ENCODE measurements around the gene RAD51C. TPM values are rescaled to one million over a fixed set of nuclear protein-coding genes. Genes with fewer than 3 reads are reported as not detected.

The RAD51C gene
- total and polyA plus RNA-seq, 10 of the 15 experiments (the other 5 are each of a cell fraction or from before 2014, with no cell fraction given), result 59.6 to 267 (median 106) TPM

DNA sequence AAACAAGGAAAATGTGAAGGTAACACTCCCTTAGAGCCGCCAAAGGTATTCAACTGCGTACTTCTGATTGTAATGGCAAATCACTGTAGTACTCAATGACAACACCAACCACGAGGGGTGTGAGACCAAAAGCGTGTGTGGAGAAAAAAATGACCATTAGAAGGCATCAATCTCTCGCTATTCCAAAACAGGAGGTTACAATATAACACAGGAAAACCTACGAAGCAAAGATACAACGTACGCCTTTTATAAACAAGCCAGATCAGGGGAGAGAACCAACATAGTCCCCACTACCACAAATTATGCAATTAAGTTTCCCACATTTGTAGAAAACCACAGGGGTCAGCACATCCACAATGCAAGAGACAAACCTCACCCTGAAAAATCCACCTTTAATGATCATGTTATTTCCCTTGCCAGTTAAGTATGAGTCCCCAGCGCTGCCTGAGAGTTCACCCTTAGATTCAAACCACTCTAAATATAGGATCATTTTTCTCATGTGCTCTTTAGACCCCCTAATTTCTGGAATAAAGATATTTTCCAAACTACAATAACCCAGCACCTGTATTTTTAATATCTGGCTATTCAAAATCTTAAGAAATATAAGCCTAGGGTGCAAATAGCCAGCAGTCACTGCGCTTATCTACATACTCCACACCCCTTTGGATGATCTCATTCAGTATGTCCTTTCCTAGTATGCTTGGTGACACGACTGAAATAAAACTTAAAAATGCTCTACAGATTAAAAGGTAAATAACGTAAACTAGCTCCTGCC lies 13.0 kb upstream of the RAD51C start (continued):
- TF ChIP-seq, protein P1, sequence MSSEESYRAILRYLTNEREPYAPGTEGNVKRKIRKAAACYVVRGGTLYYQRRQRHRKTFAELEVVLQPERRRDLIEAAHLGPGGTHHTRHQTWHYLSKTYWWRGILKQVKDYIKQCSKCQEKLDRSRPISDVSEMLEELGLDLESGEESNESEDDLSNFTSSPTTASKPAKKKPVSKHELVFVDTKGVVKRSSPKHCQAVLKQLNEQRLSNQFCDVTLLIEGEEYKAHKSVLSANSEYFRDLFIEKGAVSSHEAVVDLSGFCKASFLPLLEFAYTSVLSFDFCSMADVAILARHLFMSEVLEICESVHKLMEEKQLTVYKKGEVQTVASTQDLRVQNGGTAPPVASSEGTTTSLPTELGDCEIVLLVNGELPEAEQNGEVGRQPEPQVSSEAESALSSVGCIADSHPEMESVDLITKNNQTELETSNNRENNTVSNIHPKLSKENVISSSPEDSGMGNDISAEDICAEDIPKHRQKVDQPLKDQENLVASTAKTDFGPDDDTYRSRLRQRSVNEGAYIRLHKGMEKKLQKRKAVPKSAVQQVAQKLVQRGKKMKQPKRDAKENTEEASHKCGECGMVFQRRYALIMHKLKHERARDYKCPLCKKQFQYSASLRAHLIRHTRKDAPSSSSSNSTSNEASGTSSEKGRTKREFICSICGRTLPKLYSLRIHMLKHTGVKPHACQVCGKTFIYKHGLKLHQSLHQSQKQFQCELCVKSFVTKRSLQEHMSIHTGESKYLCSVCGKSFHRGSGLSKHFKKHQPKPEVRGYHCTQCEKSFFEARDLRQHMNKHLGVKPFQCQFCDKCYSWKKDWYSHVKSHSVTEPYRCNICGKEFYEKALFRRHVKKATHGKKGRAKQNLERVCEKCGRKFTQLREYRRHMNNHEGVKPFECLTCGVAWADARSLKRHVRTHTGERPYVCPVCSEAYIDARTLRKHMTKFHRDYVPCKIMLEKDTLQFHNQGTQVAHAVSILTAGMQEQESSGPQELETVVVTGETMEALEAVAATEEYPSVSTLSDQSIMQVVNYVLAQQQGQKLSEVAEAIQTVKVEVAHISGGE (CRISPR knock-in tag; IDR thresholded peaks at IDR 0.05), result peak; percentile 84
- peak; percentile 100 for TF ChIP-seq SMAD5 (IDR thresholded peaks at IDR 0.05; ENCODE audit: low read depth)
- TF ChIP-seq JUNB (IDR thresholded peaks at IDR 0.05), result peak; percentile 78
- peak; percentile 100 for TF ChIP-seq POU2F2 (IDR thresholded peaks at IDR 0.05; ENCODE audit: borderline replicate concordance, low read depth, low read length)
- TF ChIP-seq CBX3 (IDR thresholded peaks at IDR 0.05; ENCODE audit: borderline replicate concordance, low read depth), result no peak
- peak in 1 of 2 experiments; percentile 64; a peak in 1 of 4 replicates for TF ChIP-seq EP300 (IDR thresholded peaks at IDR 0.05; ENCODE audit: borderline replicate concordance in 1 of 2, control insufficient read depth in 1 of 2, low read depth in 2 of 2, low read length in 2 of 2)
- TF ChIP-seq, protein P2, sequence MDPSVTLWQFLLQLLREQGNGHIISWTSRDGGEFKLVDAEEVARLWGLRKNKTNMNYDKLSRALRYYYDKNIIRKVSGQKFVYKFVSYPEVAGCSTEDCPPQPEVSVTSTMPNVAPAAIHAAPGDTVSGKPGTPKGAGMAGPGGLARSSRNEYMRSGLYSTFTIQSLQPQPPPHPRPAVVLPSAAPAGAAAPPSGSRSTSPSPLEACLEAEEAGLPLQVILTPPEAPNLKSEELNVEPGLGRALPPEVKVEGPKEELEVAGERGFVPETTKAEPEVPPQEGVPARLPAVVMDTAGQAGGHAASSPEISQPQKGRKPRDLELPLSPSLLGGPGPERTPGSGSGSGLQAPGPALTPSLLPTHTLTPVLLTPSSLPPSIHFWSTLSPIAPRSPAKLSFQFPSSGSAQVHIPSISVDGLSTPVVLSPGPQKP (IDR thresholded peaks at IDR 0.05; ENCODE audit: low read depth, low read length), result 0 out of 2 replicates have a peak, but pooled peaks have one; percentile 25
- peak; percentile 99 for TF ChIP-seq WRNIP1 (IDR thresholded peaks at IDR 0.05; ENCODE audit: borderline replicate concordance, low read depth, low read length)
- peak; percentile 64 for TF ChIP-seq ZNF24 (IDR thresholded peaks at IDR 0.05)
- peak; percentile 71 for TF ChIP-seq GABPA (IDR thresholded peaks at IDR 0.05; ENCODE audit: low read depth)
- no peak for TF ChIP-seq CHD1 (IDR thresholded peaks at IDR 0.05; ENCODE audit: low read depth, low read length)
- TF ChIP-seq, protein P3, sequence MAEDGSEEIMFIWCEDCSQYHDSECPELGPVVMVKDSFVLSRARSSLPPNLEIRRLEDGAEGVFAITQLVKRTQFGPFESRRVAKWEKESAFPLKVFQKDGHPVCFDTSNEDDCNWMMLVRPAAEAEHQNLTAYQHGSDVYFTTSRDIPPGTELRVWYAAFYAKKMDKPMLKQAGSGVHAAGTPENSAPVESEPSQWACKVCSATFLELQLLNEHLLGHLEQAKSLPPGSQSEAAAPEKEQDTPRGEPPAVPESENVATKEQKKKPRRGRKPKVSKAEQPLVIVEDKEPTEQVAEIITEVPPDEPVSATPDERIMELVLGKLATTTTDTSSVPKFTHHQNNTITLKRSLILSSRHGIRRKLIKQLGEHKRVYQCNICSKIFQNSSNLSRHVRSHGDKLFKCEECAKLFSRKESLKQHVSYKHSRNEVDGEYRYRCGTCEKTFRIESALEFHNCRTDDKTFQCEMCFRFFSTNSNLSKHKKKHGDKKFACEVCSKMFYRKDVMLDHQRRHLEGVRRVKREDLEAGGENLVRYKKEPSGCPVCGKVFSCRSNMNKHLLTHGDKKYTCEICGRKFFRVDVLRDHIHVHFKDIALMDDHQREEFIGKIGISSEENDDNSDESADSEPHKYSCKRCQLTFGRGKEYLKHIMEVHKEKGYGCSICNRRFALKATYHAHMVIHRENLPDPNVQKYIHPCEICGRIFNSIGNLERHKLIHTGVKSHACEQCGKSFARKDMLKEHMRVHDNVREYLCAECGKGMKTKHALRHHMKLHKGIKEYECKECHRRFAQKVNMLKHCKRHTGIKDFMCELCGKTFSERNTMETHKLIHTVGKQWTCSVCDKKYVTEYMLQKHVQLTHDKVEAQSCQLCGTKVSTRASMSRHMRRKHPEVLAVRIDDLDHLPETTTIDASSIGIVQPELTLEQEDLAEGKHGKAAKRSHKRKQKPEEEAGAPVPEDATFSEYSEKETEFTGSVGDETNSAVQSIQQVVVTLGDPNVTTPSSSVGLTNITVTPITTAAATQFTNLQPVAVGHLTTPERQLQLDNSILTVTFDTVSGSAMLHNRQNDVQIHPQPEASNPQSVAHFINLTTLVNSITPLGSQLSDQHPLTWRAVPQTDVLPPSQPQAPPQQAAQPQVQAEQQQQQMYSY (CRISPR knock-in tag; IDR thresholded peaks at IDR 0.05), result peak; percentile 100
- TF ChIP-seq, protein P4, sequence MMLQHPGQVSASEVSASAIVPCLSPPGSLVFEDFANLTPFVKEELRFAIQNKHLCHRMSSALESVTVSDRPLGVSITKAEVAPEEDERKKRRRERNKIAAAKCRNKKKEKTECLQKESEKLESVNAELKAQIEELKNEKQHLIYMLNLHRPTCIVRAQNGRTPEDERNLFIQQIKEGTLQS (IDR thresholded peaks at IDR 0.05; ENCODE audit: borderline replicate concordance, extremely low read depth, low read depth, low read length), result no peak
- no peak for TF ChIP-seq SIX5 (IDR thresholded peaks at IDR 0.05; ENCODE audit: low read depth, low read length, severe bottlenecking)
- TF ChIP-seq, protein P5, sequence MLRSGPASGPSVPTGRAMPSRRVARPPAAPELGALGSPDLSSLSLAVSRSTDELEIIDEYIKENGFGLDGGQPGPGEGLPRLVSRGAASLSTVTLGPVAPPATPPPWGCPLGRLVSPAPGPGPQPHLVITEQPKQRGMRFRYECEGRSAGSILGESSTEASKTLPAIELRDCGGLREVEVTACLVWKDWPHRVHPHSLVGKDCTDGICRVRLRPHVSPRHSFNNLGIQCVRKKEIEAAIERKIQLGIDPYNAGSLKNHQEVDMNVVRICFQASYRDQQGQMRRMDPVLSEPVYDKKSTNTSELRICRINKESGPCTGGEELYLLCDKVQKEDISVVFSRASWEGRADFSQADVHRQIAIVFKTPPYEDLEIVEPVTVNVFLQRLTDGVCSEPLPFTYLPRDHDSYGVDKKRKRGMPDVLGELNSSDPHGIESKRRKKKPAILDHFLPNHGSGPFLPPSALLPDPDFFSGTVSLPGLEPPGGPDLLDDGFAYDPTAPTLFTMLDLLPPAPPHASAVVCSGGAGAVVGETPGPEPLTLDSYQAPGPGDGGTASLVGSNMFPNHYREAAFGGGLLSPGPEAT (IDR thresholded peaks at IDR 0.05; ENCODE audit: low read depth), result peak; percentile 64
- peak; percentile 64; the same call in 1 of the 2 replicates for TF ChIP-seq SREBF1 (IDR thresholded peaks at IDR 0.05; ENCODE audit: low read length)
- no peak for TF ChIP-seq RFX5 (IDR thresholded peaks at IDR 0.05; ENCODE audit: low read depth, low read length)
- TF ChIP-seq DPF2 (IDR thresholded peaks at IDR 0.05), result no peak
- TF ChIP-seq GATAD2B (conservative IDR thresholded peaks at IDR 0.05; ENCODE audit: low read depth), result peak; percentile 60

Measured in GM12878 (cell line).